CD4-positive, alpha-beta T cell (primary cell): ENCODE measurements around the gene NCKAP5. TPM values are rescaled to one million over a fixed set of nuclear protein-coding genes. Genes with fewer than 3 reads are reported as not detected.

Experiments
- ATAC-seq: fragments of 200-7000 bp; cut with Tn5 transposase; one replicate; pipeline ENCODE4 v1.10.0; 2022; ENCODE audit warnings: mild to moderate bottlenecking; ENCODE audit not compliant: poor library complexity
- CTCF ChIA-PET: fragments of 350-600 bp; sonication (Branson Sonifier 250); formaldehyde crosslinking; loops from one replicate; lab custom pipeline; 2021; ENCODE audit warnings: antibody characterized with exemption, inconsistent platforms; lab: Charles Lee
- POLR2A ChIA-PET: fragments of 350-600 bp; sonication (Branson Sonifier 250); formaldehyde crosslinking; loops from one replicate; lab custom pipeline; 2021; ENCODE audit warnings: antibody characterized with exemption, inconsistent platforms; lab: Charles Lee
- DNase-seq, 14 experiments: peaks; one replicate each; pipeline ENCODE4 v3.0.0-alpha.2; 2013 to 2020; ENCODE audit warnings: mixed read lengths in 2 of 14
- H3K27ac ChIP-seq, 2 donors: one replicate each; pipeline versions ENCODE4 v1.5.1 to v1.7.0; 2013; ENCODE audit warnings: low read length in 2 of 2, low read depth in 1 of 2, mild to moderate bottlenecking in 1 of 2
- H3K27me3 ChIP-seq, 2 experiments: 1 replicate in 1 of 2; 2 replicates in 1 of 2; pipeline versions ENCODE4 v1.6.1 to v1.7.0; 2013; ENCODE audit warnings: low read length in 2 of 2, control low read depth in 1 of 2, mild to moderate bottlenecking in 1 of 2, moderate library complexity in 1 of 2; ENCODE audit not compliant: insufficient read depth in 2 of 2, control insufficient read depth in 1 of 2
- H3K36me3 ChIP-seq: one replicate; pipeline ENCODE4 v1.6.1; 2013; ENCODE audit warnings: low read length, control low read depth; ENCODE audit not compliant: insufficient read depth
- H3K4me1 ChIP-seq: one replicate; pipeline ENCODE4 v1.6.1; 2013; ENCODE audit warnings: low read length, control low read depth; ENCODE audit not compliant: insufficient read depth
- H3K4me3 ChIP-seq: one replicate; pipeline ENCODE4 v1.5.1; 2013; ENCODE audit warnings: mild to moderate bottlenecking, low read length, moderate library complexity
- H3K9me3 ChIP-seq, 2 experiments: 1 replicate in 1 of 2; 2 replicates in 1 of 2; pipeline versions ENCODE4 v1.6.1 to v1.7.0; 2013; ENCODE audit warnings: low read length in 2 of 2, mild to moderate bottlenecking in 2 of 2, control low read depth in 1 of 2, moderate library complexity in 1 of 2; ENCODE audit not compliant: control insufficient read depth in 1 of 2, insufficient read depth in 1 of 2
- H3K27ac Mint-ChIP-seq: one replicate; pipeline ENCODE4 v1.8.0; 2020; ENCODE audit warnings: mixed read lengths
- H3K27me3 Mint-ChIP-seq: one replicate; pipeline ENCODE4 v1.8.0; 2021; ENCODE audit warnings: mixed read lengths
- H3K36me3 Mint-ChIP-seq: one replicate; pipeline ENCODE4 v1.8.0; 2021; ENCODE audit warnings: low read depth, mixed read lengths
- H3K4me1 Mint-ChIP-seq: one replicate; pipeline ENCODE4 v1.8.0; 2021; ENCODE audit warnings: low read depth, mixed read lengths
- H3K4me3 Mint-ChIP-seq: one replicate; pipeline ENCODE4 v1.8.0; 2020; ENCODE audit warnings: mild to moderate bottlenecking, mixed read lengths
- H3K9me3 Mint-ChIP-seq: one replicate; pipeline ENCODE4 v1.8.0; 2020; ENCODE audit warnings: mixed read lengths
- CTCF ChIP-seq: fragments of 200-600 bp; IDR thresholded peaks from one replicate; pipeline ENCODE4 v1.8.0; 2022; ENCODE audit warnings: antibody characterized with exemption, mild to moderate bottlenecking
- intact Hi-C, 2 experiments: fragments of 100-400 bp; cut with DNase I in 1 of 2; cut with micrococcal nuclease in 1 of 2; formaldehyde crosslinking; loops; one replicate each; pipeline versions ENCODE4 v1.15.1 to v1.9.0; 2023 to 2025; cut with DNase I, micrococcal nuclease
- total RNA-seq, 174 experiments: library from RNA in 2 of 174; stranded (reverse) in 2 of 174; gene quantifications; one replicate each; pipeline ENCODE4 v1.2.3 and lab custom pipeline; 2021 to 2026

NCKAP5 gene
- total RNA-seq, 2 experiments from 2014 or later = not detected

GRCh38 chr2:132652474-132652873 lies 915.8 kb downstream of the NCKAP5 start:
- H3K27me3 ChIP-seq = no peaks in the 10 kb centered on the region
- H3K4me3 ChIP-seq = no peak overlapping the region
- intact Hi-C loops = no loop called here
- no peak overlapping the region for H3K27ac Mint-ChIP-seq
- H3K9me3 Mint-ChIP-seq = peaks cover 3% of the 10 kb centered on the region
- CTCF ChIA-PET = no interaction called here
- no peak for ATAC-seq
- DNase-seq = no peak
- no peaks in the 10 kb centered on the region for H3K4me1 Mint-ChIP-seq
- H3K4me1 ChIP-seq = no peaks in the 10 kb centered on the region
- TF ChIP-seq CTCF = no peak
- H3K27me3 Mint-ChIP-seq = peaks cover 6% of the 10 kb centered on the region
- H3K36me3 ChIP-seq = no peaks in the 10 kb centered on the region
- no peaks in the 10 kb centered on the region for H3K36me3 Mint-ChIP-seq
- no peak overlapping the region for H3K4me3 Mint-ChIP-seq
- no peak overlapping the region for H3K27ac ChIP-seq
- peaks cover 0 to 6% of the 10 kb centered on the region in 2 experiments for H3K9me3 ChIP-seq
- POLR2A ChIA-PET = no interaction called here

- DNase-seq (no peak), ATAC-seq (no peak)
- no peak overlapping the region for H3K27ac ChIP-seq
- peaks cover 3% of the 10 kb centered on the region for H3K9me3 Mint-ChIP-seq
- POLR2A ChIA-PET = no interaction called here
- no peak overlapping the region for H3K27ac Mint-ChIP-seq
- no peak for TF ChIP-seq CTCF
- no peak overlapping the region for H3K4me3 Mint-ChIP-seq
- CTCF ChIA-PET = no interaction called here
- no peaks in the 10 kb centered on the region for H3K27me3 ChIP-seq
- intact Hi-C loops = no loop called here
- H3K36me3 ChIP-seq = no peaks in the 10 kb centered on the region
- no peaks in the 10 kb centered on the region for H3K4me1 ChIP-seq
- peaks cover 0 to 6% of the 10 kb centered on the region in 2 experiments for H3K9me3 ChIP-seq
- H3K27me3 Mint-ChIP-seq = peaks cover 6% of the 10 kb centered on the region
- no peak overlapping the region for H3K4me3 ChIP-seq
- H3K36me3 Mint-ChIP-seq = no peaks in the 10 kb centered on the region
- no peaks in the 10 kb centered on the region for H3K4me1 Mint-ChIP-seq
These were observed 916.9 kb downstream of the NCKAP5 start for GRCh38 chr2:132651115-132652045.

- H3K36me3 Mint-ChIP-seq = no peaks in the 10 kb centered on the region
- H3K4me1 Mint-ChIP-seq = no peaks in the 10 kb centered on the region
- Histone ChIP-seq H3K36me3 (no peaks in the 10 kb centered on the region), H3K4me3 (no peak overlapping the region), H3K4me1 (no peaks in the 10 kb centered on the region), H3K27ac (no peak overlapping the region), H3K9me3 (peaks cover 0 to 15% of the 10 kb centered on the region in 2 experiments), H3K27me3 (no peaks in the 10 kb centered on the region)
- H3K27me3 Mint-ChIP-seq = peaks cover 13% of the 10 kb centered on the region
- intact Hi-C loops = no loop called here
- no peak for DNase-seq
- no peak for TF ChIP-seq CTCF
- ChIA-PET CTCF (no interaction called here), POLR2A (no interaction called here)
- ATAC-seq = no peak
- H3K27ac Mint-ChIP-seq = no peak overlapping the region
- no peaks in the 10 kb centered on the region for H3K9me3 Mint-ChIP-seq
- no peak overlapping the region for H3K4me3 Mint-ChIP-seq
These were observed 921.6 kb downstream of the NCKAP5 start for GRCh38 chr2:132646540-132647108.
